ENCODE measurements around the gene EPB41.
"Not testable (repeated sequence)": the region's sequence is repeated elsewhere in the genome, so short reads cannot be mapped to it uniquely, and the experiment has no call there.

The EPB41 gene

GRCh38 chr1:29123053-29123886, 208.9 kb downstream of the EPB41 start:
- DNase-seq (ENCODE audit: low read depth, low spot score) = no peak
- H3K27ac ChIP-seq = no peak overlapping the region

- no peak for DNase-seq (ENCODE audit: low read depth, low spot score)
These were observed 209.6 kb downstream of the EPB41 start, which contains the start of gene TMEM200B for GRCh38 chr1:29123887-29124365. Gene TMEM200B, minus strand, starts transcription at chr1:29123903. Its CDS starts 2,075 bp downstream, at chr1:29121828.

GRCh38 chr1:29124366-29125236, 210.2 kb downstream of the EPB41 start:
- no peak for DNase-seq (ENCODE audit: low read depth, low spot score)
- no peak overlapping the region for H3K27ac ChIP-seq

More at GRCh38 chr1:29123887-29124365, 209.6 kb downstream of the EPB41 start, which contains the start of gene TMEM200B:
- no peak within 1 kb of the TSS for H3K27ac ChIP-seq

- DNase-seq (ENCODE audit: low read depth, low spot score) = no peak
- H3K27ac ChIP-seq = no peak overlapping the region
These were observed 210.9 kb downstream of the EPB41 start for GRCh38 chr1:29125237-29125641.

- no peak overlapping the region for H3K27ac ChIP-seq
- DNase-seq (ENCODE audit: low read depth, low spot score) = no peak
These were observed 211.4 kb downstream of the EPB41 start for GRCh38 chr1:29125788-29126187.

GRCh38 chr1:29126198-29126597, 211.8 kb downstream of the EPB41 start:
- DNase-seq (ENCODE audit: low read depth, low spot score) = no peak
- no peak overlapping the region for H3K27ac ChIP-seq

GRCh38 chr1:29128739-29129138, 214.4 kb downstream of the EPB41 start:
- no peak for DNase-seq (ENCODE audit: low read depth, low spot score)
- no peak overlapping the region for H3K27ac ChIP-seq

GRCh38 chr1:29129916-29130315, 215.5 kb downstream of the EPB41 start:
- no peak for DNase-seq (ENCODE audit: low read depth, low spot score)
- H3K27ac ChIP-seq = no peak overlapping the region

- not testable (repeated sequence) for DNase-seq (ENCODE audit: low read depth, low spot score); H3K27ac ChIP-seq
These were observed 216.7 kb downstream of the EPB41 start for GRCh38 chr1:29131056-29131455.

- DNase-seq (ENCODE audit: low read depth, low spot score) = no peak
- no peak overlapping the region for H3K27ac ChIP-seq
These were observed 219.7 kb downstream of the EPB41 start for GRCh38 chr1:29133861-29134694.

GRCh38 chr1:29134695-29135028, 220.3 kb downstream of the EPB41 start:
- DNase-seq (ENCODE audit: low read depth, low spot score) = no peak
- no peak overlapping the region for H3K27ac ChIP-seq

- H3K27ac ChIP-seq = no peak overlapping the region
- DNase-seq (ENCODE audit: low read depth, low spot score) = no peak
These were observed 222.1 kb downstream of the EPB41 start for GRCh38 chr1:29136391-29136915.

- DNase-seq (ENCODE audit: low read depth, low spot score) = no peak
These were observed 228.3 kb downstream of the EPB41 start for GRCh38 chr1:29142714-29143113.

GRCh38 chr1:29144178-29144577, 229.8 kb downstream of the EPB41 start:
- DNase-seq (ENCODE audit: low read depth, low spot score) = no peak
- no peak overlapping the region for H3K27ac ChIP-seq

More at GRCh38 chr1:29142714-29143113, 228.3 kb downstream of the EPB41 start:
- H3K27ac ChIP-seq = no peak overlapping the region

GRCh38 chr1:29145739-29146437, 231.5 kb downstream of the EPB41 start:
- DNase-seq (ENCODE audit: low read depth, low spot score) = no peak
- H3K27ac ChIP-seq = peak overlapping the region; percentile 56

- no peak for DNase-seq (ENCODE audit: low read depth, low spot score)
These were observed 234.5 kb downstream of the EPB41 start for GRCh38 chr1:29148656-29149491.

GRCh38 chr1:29150346-29150745, 236.0 kb downstream of the EPB41 start:
- not testable (repeated sequence) for H3K27ac ChIP-seq; DNase-seq (ENCODE audit: low read depth, low spot score)

More at GRCh38 chr1:29148656-29149491, 234.5 kb downstream of the EPB41 start:
- no peak overlapping the region for H3K27ac ChIP-seq

Data from epithelial cell of prostate (primary cell).